ELR (cell line): ENCODE measurements around the gene ZGRF1.
A peak's percentile ranks its signal among the peaks of the same experiment; 100 is the strongest.
"Not testable (repeated sequence)": the region's sequence is repeated elsewhere in the genome, so short reads cannot be mapped to it uniquely, and the experiment has no call there.

Experiments used
- DNase-seq: peaks from one replicate; pipeline ENCODE4 v3.0.0-alpha.2; 2015; ENCODE audit warnings: low read depth

The ZGRF1 gene, protein sequence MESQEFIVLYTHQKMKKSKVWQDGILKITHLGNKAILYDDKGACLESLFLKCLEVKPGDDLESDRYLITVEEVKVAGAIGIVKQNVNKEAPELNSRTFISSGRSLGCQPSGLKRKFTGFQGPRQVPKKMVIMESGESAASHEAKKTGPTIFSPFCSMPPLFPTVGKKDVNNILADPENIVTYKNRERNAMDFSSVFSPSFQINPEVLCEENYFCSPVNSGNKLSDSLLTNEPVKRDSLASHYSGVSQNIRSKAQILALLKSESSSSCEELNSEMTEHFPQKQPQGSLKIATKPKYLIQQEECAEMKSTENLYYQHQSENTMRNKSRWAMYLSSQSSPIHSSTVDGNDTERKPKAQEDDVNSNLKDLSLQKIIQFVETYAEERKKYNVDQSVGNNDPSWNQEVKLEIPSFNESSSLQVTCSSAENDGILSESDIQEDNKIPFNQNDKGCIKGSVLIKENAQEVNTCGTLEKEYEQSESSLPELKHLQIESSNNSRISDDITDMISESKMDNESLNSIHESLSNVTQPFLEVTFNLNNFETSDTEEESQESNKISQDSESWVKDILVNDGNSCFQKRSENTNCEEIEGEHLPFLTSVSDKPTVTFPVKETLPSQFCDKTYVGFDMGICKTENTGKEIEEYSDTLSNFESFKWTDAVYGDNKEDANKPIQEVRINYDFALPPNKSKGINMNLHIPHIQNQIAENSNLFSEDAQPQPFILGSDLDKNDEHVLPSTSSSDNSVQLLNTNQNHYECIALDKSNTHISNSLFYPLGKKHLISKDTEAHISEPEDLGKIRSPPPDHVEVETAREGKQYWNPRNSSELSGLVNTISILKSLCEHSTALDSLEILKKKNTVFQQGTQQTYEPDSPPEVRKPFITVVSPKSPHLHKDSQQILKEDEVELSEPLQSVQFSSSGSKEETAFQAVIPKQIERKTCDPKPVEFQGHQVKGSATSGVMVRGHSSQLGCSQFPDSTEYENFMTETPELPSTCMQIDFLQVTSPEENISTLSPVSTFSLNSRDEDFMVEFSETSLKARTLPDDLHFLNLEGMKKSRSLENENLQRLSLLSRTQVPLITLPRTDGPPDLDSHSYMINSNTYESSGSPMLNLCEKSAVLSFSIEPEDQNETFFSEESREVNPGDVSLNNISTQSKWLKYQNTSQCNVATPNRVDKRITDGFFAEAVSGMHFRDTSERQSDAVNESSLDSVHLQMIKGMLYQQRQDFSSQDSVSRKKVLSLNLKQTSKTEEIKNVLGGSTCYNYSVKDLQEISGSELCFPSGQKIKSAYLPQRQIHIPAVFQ (N-terminal part only)

GRCh38 chr4:112636688-112637551, at the start of gene ZGRF1, which contains the start of gene LARP7:
ZGRF1 (minus strand) TSS chr4:112636909; CDS start chr4:112633176, 3,733 bp downstream.
LARP7 (plus strand) TSS chr4:112637143; CDS start chr4:112644670, 7,527 bp downstream.
- peak; percentile 98 for DNase-seq

GRCh38 chr4:112680996-112681395, 44.3 kb upstream of the ZGRF1 start:
- DNase-seq: no peak

DNA sequence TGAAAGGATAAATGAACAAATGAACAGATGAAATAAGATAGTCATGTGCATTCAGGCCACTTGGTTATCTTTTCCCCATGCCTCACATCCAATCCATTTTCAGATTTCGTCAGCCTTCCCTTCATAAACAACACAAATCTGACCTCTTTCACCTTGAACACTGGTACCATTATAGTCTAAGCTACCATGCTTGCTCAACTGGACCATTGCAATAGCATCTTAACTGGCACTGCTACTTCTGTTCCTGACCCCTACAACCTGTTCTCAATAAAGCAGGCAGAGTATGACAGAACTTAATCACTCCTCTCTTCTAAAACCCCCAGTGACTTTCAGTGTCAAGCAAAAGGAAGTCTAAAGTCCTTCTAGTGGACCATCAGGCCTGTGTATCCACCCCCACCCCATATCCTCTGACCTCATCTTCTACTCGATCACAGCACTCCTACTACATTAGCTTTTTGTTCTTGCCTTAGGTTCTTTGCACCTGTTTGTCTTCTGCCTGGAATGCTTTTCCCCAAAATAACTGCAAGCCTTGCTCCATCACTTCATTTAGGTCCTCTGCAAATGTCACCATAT, 40.9 kb upstream of the ZGRF1 start:
- DNase-seq: no peak

DNA sequence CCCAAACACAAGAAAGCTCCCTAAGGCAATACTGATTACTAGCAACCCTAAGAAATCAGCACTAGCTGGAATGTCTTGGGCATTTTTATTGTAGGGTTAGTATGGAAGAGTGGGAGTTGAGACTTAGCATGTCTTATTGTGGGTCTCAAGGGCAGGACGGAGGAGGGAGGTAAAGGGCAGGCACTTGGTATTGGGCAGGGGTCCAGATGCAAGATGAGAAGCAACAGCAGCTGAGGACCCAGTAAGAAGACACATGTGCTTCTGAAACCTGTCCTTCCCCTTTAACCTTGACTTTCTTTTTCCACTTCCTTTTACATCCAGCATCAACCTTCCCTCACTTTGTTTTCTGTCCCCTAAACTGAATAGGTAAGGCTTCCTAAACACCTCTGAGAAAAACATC, 37.7 kb upstream of the ZGRF1 start:
- no peak for DNase-seq

- no peak for DNase-seq
Observed at GRCh38 chr4:112673686-112674085, 37.0 kb upstream of the ZGRF1 start.

DNA sequence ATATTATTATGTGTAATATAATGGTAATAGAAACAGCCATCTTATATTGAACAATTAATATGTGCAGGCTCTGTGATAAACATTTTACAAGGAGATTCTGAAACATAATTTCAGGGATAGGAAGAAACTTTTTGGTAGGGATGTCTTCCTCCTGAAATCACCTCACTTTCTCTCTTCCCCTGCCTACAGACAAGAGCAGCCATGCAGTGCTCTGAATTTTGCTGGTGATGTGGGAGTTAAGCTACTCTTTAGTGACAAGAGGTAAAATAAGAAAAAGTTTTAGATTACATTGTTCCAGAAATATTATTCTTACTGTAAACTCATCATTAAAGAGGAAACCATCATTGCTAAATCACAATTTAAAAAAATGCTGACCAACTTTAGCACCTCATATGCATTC, 36.4 kb upstream of the ZGRF1 start:
- no peak for DNase-seq

DNA sequence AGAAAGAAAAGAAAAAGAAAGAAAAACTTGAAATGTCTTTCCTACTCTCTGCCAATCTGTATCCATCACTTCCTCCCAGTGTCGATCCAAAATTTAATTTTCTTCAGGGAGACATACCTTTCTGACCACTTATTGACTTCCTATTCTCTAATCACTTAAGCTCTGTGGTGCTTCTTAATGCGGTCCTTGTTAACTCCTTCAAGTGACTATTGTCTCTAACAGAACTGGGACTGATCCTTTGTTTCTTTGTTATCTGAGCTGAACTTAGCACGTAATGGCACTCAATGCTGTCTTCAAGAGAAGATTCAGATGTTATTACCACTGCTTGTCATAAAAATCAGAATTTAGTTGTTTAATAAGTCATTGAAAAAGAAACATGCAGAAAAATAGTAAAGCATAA, 31.4 kb upstream of the ZGRF1 start:
- no peak for DNase-seq

DNA sequence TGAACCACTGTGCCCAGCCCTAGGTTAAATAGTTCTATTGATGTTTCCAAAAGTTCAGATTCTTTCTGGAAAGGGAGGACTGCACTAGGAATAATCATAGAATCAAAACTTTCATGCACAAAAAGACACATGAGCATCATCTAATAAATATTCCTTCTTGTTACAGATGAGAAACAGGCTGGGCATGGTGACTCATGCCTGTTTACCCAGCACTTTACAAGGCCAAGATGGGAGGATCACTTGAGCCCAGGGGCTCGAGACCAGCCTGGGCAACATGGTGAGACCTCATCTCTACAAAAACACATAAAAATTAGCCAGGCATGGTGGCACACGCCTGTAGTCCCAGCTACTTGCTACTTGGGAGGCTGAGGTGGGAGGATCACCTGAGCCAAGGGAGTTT, 27.9 kb upstream of the ZGRF1 start:
- DNase-seq: peak; percentile 8

DNA sequence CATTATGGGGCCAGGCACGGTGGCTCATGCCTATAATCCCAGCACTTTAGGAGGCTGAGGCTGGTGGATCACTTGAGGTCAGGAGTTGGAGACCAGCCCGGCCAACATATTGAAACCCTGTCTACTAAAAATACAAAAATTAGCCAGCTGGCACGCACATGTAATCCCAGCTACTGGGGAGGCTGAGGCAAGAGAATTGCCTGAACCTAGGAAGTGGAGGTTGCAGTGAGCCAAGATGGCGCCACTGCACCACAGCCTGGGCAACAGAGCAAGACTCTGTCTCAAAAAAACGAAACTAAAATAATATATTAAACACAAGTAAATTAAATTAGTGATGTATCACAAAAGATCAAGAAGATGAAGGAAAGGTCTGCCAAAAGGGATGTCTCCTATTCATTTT, 19.4 kb upstream of the ZGRF1 start:
- not testable (repeated sequence) for DNase-seq

DNA sequence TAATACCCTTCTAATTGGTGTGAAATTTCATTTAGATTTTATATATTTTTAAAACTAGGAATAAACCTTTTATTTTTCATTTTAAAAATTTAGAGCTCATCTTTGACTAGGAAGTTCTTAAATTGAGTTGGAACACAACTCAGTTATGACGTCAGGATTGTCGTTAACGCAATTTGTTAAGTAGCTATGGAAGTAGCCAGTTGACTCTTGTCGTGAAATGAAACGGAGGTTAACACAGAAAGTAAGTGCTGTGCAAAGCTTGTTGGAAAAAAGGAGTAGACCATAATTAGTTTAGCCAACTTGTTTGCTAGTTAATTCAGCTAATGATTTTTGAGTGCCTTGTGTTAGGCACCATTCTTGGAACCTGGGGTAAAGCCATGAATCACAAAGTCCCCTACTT, 18.6 kb upstream of the ZGRF1 start:
- no peak for DNase-seq

DNA sequence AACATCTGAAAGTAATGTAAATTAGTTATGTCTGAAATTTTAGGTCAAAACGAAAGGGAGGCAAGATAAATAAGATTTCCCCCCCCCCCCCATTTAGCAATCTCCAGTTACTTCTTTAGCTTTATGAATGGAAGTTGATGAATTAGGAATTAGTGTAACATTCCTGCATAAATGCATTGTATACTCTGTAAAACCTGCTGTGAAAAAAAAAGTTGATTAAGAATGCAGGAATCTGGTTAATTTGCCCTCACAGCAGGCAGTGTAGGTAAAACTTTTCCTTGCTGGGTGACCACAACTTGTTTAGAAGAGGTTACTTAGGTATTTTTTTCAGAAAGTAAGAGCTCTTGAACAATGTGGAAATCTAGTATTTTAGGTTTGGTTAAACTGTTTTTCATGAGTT, 15.5 kb upstream of the ZGRF1 start:
- no peak for DNase-seq

GRCh38 chr4:112651641-112652040, 14.9 kb upstream of the ZGRF1 start:
- no peak for DNase-seq

DNA sequence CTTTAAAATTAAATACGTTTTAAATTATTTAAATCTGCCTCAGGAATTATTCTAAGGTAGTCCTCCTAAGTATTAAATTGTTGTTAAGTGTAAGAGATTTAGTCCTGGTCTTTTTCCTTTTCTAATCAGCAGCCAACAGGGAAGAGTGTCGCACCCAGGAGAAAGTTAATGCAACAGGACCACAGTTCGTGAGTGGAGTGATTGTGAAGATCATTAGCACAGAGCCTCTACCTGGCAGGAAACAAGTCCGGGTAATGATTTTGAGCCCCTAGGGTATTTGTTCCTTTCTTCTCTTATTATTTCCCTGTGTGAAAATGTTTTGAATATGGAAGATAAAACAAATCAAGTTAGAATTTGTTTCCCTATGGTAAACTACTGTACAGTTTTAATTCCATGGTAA, 13.6 kb upstream of the ZGRF1 start:
- DNase-seq: no peak

DNA sequence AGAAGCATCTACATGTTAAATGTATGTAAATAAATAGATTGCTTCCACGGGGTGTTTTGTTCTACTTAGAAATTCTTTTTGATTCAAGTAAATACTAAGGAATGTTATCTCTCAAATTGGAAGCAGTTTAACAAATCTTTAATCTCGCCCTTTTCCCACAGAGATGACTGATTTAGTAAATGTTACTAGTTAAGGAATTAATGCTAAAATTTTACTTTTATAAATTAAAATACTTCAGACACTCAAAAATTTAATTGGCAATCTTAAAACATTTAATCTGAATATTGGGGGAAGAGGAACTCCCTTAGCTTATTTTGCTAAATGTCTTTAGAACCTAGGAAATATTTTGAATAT, 12.3 kb upstream of the ZGRF1 start:
- DNase-seq: no peak

DNA sequence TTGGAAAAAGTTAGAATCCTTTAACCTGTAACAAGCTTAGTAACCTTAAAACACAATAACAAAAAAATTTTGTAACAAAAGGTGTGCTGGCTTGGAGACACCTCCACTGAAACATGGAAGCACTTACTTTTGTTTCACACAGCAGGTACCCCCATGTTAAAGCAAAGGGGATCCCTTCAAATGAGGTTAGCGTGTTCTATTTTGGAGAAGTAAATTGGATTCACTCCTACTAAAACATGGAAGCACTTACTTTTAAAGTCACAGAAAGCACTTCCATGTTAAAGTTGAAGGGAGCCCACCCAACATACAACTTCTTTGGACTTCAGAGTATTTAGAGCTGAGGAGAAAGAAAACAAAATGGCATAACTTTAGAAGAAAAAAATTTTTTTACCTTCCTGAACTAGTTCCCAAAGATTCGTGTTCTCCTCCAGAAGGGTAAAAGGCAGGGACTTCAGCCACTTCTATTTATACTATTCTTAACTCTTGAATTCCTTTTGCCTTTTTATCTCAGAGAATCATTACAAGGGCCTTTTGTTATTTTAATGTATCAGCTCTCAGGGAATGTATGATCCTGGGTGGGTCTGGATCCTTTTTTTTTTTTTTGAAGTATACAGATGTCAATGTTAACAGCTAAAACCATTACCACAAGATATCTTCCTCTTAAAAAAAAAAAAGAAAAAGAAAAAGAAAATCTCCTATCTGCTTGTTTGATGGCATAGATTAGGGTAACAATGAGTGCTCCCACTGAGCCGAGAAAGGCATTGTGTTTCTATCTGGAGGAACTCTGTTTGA, 11.8 kb upstream of the ZGRF1 start:
- no peak for DNase-seq

DNA sequence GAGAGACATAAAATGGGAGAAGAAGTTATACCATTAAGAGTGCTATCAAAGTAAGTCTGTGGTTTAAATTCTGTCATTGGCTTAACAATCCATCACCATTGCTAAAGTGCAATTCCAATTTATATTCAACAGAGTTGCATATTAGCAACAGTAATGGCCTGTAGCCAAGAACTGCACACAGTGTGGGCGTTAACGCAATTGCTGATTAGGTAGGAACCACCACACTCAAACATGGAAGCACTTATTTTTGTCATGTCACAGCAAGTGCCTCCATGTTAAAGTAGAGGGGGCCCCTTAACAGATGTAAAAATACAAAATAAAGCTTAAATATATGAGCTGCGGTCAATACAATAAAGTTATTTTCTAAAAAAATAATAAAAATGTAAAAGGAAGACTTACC, 11.1 kb upstream of the ZGRF1 start:
- no peak for DNase-seq

DNA sequence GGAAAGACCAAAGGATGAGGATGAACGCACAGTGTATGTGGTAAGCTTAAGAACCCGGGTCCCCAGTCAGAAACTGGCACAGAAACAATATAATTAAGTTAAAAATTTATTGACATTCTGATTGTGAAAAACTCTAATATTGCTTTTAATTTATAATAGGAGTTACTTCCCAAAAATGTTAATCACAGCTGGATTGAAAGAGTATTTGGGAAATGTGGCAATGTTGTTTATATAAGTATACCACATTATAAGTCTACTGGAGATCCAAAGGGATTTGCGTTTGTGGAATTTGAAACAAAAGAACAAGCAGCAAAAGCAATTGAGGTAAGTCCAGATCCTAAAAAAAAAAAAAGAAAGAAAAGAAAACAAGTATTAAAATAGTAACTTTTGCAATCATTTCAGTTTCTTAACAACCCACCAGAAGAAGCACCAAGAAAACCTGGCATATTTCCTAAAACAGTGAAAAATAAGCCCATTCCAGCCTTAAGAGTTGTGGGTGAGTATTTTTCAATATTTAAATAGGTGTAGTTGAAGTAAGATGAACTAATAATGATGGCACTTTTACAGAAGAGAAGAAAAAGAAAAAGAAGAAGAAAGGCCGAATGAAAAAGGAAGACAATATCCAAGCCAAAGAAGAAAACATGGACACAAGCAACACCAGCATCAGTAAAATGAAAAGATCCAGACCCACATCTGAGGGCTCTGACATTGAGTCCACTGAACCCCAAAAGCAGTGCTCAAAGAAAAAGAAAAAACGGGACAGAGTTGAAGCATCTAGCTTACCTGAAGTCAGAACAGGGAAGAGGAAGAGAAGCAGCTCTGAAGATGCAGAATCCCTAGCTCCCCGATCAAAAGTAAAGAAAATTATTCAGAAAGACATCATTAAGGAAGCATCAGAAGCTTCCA, 10.2 kb upstream of the ZGRF1 start:
- DNase-seq: no peak

GRCh38 chr4:112645541-112646329, 9.0 kb upstream of the ZGRF1 start:
- no peak for DNase-seq
